ENCODE measurements around the gene MSMP.

GRCh38 chr9:35757226-35757891, 3.3 kb upstream of the MSMP start:
- TF ChIP-seq POLR2AphosphoS5 (IDR thresholded peaks at IDR 0.05; ENCODE audit: low read depth) (no peak), JUNB (IDR thresholded peaks at IDR 0.05; ENCODE audit: unreplicated experiment) (no peak)

Data from GM23338 (cell line).